ENCODE data around the gene OR7C1.
"Not testable (repeated sequence)": the region's sequence is repeated elsewhere in the genome, so short reads cannot be mapped to it uniquely, and the experiment has no call there.

Gene OR7C1

GRCh38 chr19:14784730-14785101, 50.3 kb downstream of the OR7C1 start:
- DNase-seq = not testable (repeated sequence)

DNA sequence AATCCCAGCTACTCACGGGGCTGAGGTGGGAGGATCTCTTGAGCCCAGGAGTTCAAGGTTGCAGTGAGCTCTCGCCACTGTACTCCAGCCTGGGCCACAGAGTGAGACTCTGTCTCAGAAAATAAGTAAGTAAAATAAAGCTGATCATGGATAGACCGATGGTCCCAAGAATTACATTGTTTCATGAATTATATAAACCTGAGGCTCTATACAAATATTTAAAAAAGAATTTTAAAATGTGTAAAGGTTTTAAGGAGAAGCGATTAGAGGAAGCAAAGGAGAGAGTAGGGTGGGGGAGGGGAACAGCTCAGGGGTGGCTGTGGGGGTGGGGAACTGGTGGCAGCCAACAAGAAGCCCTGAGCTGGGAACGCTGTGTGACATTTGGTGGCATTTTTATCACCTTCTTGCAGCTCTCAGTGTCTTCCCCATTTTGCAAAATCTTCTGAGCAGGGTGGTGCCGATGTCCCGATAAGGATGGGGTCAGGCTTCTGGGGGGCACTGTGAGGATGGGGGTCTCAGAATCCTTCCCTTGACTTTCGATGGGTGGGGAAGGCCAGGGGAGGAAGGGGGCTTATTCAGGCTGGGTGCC, 51.5 kb downstream of the OR7C1 start:
- DNase-seq = not testable (repeated sequence)

GRCh38 chr19:14782626-14783409, 52.2 kb downstream of the OR7C1 start:
- DNase-seq = no peak

DNA sequence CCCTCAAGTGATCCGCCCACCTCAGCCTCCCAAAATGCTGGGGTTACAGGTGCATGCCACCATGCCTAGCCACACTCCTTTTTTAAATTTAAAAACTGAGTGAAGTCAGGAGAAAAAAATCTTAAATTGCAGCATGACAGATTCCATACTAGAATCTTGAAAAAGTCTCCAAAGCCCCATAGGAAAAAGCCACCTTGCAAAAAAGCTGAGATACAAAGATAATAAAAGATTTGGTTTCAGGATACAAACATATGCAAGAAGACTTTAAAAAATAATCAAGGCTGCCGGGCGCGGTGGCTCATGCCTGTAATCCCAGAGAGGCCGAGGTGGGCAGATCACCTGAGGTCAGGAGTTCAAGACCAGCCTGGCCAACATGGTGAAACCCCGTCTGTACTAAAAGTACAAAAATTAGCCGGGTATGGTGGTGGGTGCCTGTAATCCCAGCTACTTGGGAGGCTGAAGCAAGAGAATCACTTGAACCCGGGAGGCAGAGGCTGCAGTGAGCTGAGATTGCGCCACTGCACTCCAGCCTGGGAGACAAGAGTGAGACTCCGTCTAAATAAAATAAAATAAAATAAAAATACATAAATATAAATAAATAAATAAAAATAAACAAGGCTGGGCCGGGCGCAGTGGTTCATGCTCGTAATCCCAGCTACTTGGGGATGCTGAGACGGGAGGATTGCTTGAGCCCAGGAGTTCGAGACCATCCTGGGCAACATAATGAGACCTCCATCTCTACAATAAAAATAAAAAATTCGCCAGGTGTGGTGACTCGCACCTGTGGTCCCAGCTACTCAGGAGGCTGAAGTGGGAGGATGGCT, 53.1 kb downstream of the OR7C1 start:
- DNase-seq = not testable (repeated sequence)

DNA sequence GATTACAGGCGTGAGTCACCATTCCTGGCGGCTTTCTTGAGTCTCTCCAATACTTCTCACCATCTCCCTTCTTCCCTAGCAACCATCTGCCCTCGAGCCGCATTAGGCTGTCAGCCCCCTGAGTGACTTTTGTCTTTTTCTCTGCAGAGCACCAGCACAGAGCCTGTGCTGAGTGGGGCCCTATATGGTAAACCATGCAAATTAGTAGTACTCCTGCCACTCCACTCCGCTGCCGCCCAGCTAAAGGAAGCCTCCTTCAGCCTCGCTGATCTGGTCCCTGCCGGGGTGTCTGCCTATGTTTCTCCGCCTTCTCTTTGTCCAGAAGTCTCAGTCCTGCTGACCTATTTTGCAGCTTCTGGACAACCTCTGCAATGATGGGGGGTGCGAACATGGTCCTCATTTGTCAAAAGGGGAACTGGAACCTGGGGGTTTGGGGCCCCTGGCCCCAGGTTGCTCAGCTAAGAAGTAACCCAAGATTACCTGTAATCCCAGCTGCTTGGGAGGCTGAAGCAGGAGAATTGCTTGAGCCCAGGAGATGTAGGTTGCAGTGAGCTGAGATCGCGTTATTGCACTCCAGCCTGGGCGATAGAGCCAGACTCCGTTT, 54.3 kb downstream of the OR7C1 start:
- not testable (repeated sequence) for DNase-seq

- DNase-seq = no peak
These were observed 55.8 kb downstream of the OR7C1 start for GRCh38 chr19:14779151-14779550.

DNA sequence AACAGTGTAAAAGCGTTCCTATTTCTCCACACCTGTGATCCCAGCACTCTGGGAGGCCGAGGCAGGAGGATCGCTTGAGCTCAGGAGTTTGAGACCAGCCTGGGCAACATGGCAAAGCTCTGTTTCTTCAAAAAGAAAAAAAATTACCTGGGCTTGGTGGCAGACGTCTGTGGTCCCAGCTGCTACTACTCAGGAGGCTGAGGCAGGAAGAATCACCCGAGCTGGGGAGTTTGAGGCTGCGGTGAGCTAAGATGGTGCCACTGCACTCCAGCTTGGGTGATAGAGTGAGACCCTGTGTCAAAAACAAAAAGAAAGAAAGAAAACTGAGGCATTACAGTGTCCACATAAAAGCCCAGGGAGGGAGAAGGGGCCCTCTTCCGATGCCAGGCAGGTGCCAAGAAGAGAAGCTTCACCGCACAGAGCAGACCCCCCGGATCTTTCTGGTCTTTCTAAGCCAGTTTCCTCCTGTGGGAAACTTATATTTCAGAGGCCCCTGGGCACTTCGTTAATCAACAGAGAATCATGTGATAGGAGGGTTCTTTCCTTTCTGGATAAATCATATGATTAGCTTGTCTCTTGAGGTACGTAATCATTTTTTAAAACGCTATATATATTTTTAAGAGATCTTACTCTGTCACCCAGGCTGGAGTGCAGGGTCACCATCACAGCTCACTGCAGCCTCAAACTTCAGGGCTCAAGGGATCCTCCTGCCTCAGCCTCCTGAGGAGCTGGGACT, 56.7 kb downstream of the OR7C1 start, which contains the start of gene ADGRE2:
Gene ADGRE2 (minus strand): TSS at position 451 of the 736 bp plus-strand sequence. CDS start 1,804 bp downstream, outside the sequence.
- DNase-seq = not testable (repeated sequence)

GRCh38 chr19:14777645-14778044, 57.3 kb downstream of the OR7C1 start:
- DNase-seq = not testable (repeated sequence)

DNA sequence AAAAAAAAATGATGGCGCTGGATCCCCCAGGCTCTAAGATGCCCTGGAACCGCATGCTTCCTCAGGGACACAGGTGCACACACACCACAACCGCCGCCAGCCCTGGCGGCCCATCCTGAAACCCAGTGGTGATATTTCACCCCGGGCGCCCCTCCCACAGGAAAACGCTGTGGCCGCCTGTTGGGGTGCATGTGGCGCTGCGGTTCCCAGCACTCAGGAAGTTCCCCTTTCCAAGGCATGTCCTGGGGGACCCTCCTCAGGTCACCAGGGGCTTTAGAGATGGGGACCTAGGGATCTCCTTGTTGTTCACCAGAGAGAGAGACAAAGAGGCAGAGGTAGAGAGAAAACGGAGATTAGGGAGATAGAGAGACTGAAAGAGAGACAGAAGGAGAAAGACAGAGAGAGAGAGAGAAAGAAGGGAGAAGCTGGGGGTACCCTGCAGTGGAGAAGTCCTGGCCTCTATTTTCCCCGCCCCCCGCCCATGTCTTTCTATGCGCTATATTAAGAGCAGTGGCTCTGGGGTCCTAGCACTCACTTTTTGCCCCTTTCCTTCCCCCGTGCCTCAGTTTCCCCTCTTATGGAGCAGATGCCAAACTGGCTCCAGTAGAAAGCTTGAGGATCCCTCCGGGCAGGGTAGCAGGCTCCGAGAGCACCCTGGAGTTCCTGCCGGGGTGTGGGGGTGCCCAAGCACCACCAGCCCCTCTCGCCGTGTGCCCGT, 59.0 kb downstream of the OR7C1 start:
- DNase-seq = no peak

- not testable (repeated sequence) for DNase-seq
These were observed 59.7 kb downstream of the OR7C1 start for GRCh38 chr19:14775326-14775725.

DNA sequence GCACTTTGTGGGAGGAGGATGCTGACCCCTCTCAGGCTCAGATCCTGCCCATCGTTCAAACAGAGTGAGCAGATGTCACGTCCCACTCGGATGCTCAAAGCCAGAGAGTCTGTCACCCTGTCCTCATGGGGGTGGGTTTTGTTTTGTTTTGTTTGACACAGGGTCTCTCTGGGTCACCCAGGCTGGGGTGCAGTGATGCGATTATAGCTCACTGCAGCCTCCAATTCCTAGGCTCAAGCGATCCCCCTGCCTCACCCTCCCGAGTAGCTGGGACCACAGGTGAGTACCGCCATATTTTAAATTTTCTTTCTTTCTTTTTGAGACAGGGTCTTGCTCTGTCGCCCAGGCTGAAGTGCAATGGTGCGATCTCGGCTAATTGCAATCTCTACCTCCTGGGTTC, 60.6 kb downstream of the OR7C1 start:
- DNase-seq = no peak

- DNase-seq = not testable (repeated sequence)
These were observed 61.3 kb downstream of the OR7C1 start for GRCh38 chr19:14773722-14774121.

DNA sequence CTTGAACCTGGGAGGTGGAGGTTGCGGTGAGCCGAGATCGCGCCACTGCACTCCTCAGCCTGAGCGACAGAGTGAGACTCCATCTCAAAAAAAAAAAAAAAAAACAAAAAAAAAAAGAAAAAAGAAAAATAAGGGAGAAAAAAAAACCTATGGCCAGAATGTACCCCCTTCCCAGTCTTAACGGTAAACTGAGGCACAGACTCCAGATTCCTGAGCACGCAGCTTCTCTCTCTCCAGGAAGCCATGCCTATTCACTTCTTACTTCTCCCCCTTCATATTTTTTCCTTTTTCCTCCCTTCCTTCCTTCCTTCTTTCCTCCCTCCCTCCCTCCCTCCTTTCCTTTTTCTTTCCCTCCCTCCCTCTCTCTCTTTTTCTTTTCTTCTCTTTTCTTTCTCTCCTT, 62.0 kb downstream of the OR7C1 start:
- no peak for DNase-seq

DNA sequence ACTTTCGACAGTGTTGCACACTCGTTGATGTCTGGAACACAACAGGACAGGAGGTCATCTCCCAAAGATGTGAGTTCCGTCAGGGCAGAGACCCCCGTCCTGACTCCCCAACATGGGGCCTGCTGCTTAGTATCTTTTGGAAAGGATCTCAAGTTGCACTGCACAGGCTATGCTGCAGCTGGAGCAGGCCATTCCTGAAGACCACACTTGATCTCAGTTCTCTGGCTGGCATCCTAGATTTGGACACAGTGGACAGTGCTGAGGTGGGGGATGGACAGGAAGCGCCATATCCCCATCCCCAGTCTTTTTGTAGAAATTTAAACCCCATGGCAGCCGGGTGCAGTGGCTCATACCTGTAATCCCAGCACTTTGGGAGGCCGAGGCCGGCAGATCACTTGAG, 62.5 kb downstream of the OR7C1 start:
- DNase-seq = no peak

- DNase-seq = no peak
These were observed 63.8 kb downstream of the OR7C1 start for GRCh38 chr19:14770944-14771839.

DNA sequence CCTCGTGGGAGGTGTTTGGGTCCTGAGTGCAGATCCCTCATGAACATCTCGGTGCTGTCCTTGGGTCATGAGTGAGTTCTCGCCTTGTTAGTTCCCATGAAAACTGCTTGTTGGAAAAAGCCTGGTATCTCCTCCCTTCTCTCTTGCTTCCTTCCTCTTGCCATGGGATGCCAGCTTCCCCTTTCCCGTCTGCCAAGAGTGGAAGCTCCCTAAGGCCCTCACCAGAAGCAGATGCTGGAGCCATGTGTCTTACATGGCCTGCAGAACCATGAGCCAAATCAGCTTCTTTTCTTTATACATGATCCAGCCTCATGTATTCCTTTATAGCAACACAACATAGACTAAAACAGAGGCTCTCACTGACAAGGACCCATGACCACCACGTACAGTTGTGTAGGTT, 64.8 kb downstream of the OR7C1 start:
- DNase-seq = no peak

DNA sequence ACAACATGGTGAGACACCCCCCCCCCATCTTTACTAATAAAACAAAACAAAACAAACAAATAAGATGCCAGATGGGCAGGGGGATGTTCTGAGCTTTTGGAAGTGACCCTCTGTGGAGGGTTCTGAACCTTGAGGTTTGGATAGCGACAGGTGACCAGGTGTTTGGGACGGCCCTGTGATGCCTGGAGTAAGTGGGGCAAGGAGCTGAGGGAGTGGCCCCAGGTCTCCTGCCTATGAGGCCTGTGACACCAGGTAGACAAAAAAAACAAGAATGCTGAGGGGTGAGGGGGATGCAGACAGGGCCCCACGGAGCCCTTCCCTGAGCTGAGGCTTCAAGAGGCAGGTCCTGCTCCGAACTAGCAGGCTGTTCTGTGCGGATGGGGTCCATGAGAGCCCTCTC, 65.8 kb downstream of the OR7C1 start:
- no peak for DNase-seq

- DNase-seq = no peak
These were observed 67.0 kb downstream of the OR7C1 start for GRCh38 chr19:14768001-14768400.

- no peak for DNase-seq
These were observed 67.5 kb downstream of the OR7C1 start for GRCh38 chr19:14767466-14767971.

GRCh38 chr19:14765841-14766240, 69.1 kb downstream of the OR7C1 start:
- DNase-seq = not testable (repeated sequence)

Measured in NCI-H1694 (cell line).